ENCODE data around the gene ZBTB20.
"Not testable (repeated sequence)": the region's sequence is repeated elsewhere in the genome, so short reads cannot be mapped to it uniquely, and the experiment has no call there.

The ZBTB20 gene

GRCh38 chr3:115148142-115148790, 1.2 kb upstream of the ZBTB20 start:
- DNase-seq (ENCODE audit: insufficient read length, low spot score) (no peak), FAIRE-seq (peak; percentile 53)

GRCh38 chr3:115147329-115148141, 447 bp upstream of the ZBTB20 start:
- FAIRE-seq (peak; percentile 99), DNase-seq (ENCODE audit: insufficient read length, low spot score) (peak; percentile 61)

DNA sequence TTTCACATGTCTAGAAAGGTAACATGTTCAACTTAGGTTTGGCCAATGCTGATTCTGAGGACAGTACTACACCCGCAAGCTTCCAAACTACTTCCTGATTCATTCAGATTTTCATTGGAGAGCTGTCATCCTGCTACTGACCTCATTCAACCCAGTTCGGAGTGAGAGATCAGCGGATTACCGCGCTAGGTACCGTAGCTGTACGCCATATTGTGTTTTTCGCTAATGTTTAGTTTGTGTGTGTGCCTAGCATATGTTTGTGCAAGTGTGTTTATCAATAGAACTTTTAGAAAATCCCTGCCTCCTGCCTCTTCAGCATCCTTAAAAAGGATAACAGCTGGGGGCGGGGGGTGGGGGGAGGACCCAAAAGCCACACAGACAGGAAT, 1.1 kb downstream of the ZBTB20 start:
- FAIRE-seq (peak; percentile 96), DNase-seq (ENCODE audit: insufficient read length, low spot score) (no peak)

GRCh38 chr3:115141033-115141757, 5.9 kb downstream of the ZBTB20 start:
- FAIRE-seq (peak; percentile 66), DNase-seq (ENCODE audit: insufficient read length, low spot score) (no peak)

DNA sequence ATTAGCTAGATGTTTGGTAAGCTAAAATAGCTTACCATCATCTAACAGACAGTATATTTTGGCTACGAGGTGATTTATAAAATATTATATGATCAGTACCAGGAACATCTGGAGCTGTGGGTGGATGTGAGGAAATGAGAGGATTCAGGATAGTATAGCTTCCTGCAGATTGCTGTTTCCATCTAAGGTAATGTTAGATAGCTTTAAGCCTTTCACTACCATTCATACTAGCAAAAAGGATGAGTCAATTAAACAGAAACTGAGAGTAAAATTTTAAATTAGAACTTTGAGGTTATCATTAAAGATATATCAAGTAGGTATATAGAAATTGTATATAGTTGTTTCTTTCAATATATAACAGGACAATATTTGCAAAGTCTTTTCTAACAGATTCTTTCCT, 8.0 kb downstream of the ZBTB20 start:
- no peak for DNase-seq (ENCODE audit: insufficient read length, low spot score)
- no peak for FAIRE-seq

- no peak for FAIRE-seq
- no peak for DNase-seq (ENCODE audit: insufficient read length, low spot score)
Observed at GRCh38 chr3:115134648-115135347, 12.3 kb downstream of the ZBTB20 start.

- no peak for FAIRE-seq
- no peak for DNase-seq (ENCODE audit: insufficient read length, low spot score)
Observed at GRCh38 chr3:115127208-115127607, 19.9 kb downstream of the ZBTB20 start.

GRCh38 chr3:115120597-115120996, 26.5 kb downstream of the ZBTB20 start:
- FAIRE-seq = peak; percentile 55

GRCh38 chr3:115113367-115113766, 33.7 kb downstream of the ZBTB20 start:
- FAIRE-seq = no peak
- no peak for DNase-seq (ENCODE audit: insufficient read length, low spot score)

More at GRCh38 chr3:115120597-115120996, 26.5 kb downstream of the ZBTB20 start:
- no peak for DNase-seq (ENCODE audit: insufficient read length, low spot score)

DNA sequence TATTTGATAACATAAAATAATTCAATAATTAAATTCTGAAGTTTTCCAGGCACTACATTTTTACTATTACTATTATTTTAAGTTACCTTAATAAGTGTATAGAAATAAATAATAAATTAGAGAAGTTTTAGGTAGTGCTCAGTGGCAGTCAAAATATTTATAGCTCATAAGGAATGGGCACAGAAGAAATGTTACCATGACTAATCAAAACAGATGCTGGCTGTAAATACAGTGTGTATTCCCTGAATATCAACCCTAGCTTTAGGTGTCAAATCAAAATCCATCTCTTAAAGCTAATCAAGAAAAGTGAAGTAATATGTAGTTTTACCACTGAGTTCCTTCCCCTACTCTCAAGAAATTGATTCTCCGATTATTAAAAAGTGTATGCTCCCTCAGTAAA, 35.5 kb downstream of the ZBTB20 start:
- DNase-seq (ENCODE audit: insufficient read length, low spot score) = no peak
- no peak for FAIRE-seq

DNA sequence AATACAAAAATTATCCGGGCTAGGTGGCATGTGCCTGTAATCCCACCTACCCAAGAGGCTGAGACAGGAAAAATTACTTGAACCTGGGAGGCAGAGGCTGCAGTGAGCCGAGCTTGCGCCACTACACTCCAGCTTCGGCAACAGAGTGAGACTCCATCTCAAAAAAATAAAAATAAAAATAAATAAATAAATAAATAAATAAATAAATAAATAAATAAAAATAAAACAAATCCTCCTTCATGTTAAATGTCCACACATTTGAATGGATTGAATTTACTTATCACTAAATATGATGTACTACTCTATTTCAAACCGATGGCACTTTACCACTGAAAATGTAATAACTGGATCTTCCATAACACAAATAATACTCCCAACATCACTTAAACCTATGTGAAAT, 36.3 kb downstream of the ZBTB20 start:
- FAIRE-seq (no peak), DNase-seq (ENCODE audit: insufficient read length, low spot score) (no peak)

DNA sequence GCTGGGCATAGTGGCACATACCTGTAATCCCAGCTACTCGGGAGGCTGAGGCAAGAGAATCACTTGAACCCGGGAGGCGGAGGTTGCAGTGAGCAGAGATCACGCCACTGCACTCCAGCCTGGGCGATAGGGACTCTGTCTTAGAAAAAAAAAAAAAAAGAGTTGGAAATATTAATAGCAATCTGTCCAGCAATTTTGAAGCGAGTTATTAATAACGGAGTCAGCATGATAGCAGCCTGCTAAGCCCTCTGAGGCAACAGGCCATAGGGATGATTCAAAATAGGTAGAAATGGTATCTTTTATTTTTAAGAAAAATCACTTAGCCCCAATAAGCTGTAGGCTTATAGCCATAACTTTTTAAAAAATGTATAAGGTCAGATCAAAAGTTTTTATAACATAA, 37.0 kb downstream of the ZBTB20 start:
- not testable (repeated sequence) for FAIRE-seq; DNase-seq (ENCODE audit: insufficient read length, low spot score)

DNA sequence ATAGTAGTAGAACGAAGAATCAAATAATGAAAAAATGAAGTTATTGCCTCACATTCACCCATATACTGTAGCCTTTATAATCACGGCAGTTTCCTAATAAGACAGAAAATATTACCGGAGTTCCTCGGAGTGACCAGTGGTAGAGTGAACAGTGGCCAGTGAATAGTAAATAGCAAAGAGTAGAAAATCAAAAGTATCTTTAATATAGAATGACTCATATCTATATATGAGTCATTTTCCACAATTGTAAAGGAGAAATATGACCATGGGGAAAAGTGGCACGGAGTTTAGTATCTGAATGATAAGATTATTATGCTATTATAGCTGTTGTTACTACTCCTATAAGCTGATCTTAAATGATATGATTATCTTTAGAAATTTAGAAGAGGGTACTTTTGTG, 38.5 kb downstream of the ZBTB20 start:
- DNase-seq (ENCODE audit: insufficient read length, low spot score) (no peak), FAIRE-seq (no peak)

DNA sequence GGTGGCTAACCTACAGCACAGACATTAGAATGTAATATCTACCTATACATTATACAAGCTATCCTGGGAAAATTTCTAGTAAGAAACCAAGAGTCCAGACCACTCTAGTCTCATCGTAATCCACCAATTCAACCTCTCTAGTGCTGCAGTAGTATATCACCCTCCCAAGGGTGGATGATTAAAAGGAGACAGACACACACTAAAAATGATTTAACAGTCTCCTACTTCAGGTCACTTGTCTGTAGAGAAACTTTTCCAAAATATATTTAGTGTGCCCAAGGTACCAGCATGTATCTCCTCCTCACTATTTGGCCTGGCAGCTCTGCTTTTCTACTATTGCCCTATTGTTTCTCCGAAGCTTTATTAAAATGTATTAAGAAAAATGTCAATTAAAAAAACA, 45.0 kb downstream of the ZBTB20 start:
- FAIRE-seq (no peak), DNase-seq (ENCODE audit: insufficient read length, low spot score) (no peak)

GRCh38 chr3:115100806-115101205, 46.3 kb downstream of the ZBTB20 start:
- no peak for DNase-seq (ENCODE audit: insufficient read length, low spot score)
- peak; percentile 28 for FAIRE-seq

- DNase-seq (ENCODE audit: insufficient read length, low spot score) (no peak), FAIRE-seq (peak; percentile 91)
Observed at GRCh38 chr3:115099986-115100571, 47.0 kb downstream of the ZBTB20 start.

GRCh38 chr3:115099134-115099985, 47.7 kb downstream of the ZBTB20 start:
- DNase-seq (ENCODE audit: insufficient read length, low spot score) = no peak
- FAIRE-seq = peak; percentile 8

DNA sequence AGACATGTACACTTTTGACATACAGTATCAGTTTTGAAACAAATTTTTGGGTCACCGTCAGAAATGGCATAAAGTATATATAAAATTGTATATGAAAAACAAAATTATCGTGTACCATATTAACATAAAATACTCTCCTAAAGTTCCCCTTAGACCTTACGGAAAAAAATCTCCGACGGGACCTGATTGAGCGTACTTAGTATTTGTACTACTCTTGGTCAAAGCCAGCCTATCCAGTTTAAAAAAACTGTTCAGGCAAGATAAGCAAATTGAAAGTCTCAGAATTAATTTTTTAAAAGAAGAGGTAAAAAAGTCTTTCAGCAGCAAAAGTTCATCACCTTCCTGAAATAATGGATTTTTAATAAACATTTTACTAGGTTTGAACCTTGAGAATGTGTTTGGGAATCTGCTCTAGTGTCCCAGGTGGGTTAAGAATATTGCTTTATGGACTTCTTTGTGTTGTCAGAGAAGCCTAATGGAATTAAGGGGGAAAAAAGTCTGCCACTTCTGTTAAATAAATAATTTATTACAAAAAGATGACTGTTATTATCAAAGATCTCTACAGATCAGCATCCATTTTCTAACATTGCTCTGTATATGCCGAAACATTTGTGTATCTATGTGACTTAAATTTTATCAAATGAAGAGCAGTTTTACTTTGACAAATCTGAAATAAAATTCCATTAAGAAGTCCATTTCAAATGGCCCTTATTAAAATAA, 48.6 kb downstream of the ZBTB20 start:
- DNase-seq (ENCODE audit: insufficient read length, low spot score) = no peak
- FAIRE-seq = peak; percentile 40

DNA sequence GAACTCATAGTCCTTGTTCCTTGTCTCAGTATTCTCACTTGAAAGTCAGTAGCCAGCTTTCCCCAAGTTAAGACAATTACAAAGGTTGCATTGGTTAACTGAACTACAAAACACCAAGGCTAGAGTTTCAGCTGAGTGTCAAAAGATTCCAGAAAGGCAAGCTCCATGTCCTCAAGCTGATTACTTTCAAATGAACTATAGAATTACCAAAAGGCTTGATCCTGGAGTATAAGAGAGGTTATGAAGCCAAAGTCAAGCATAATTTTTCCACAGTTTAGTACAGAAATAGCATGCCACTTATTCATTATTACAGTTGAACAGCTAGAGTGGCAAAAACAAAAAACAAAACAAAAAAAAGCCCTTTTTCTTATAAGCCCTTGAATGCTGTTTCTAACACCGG, 51.9 kb downstream of the ZBTB20 start:
- FAIRE-seq = no peak
- no peak for DNase-seq (ENCODE audit: insufficient read length, low spot score)
